ENCODE results near the gene SPTBN4. TPM values are rescaled to one million over a fixed set of nuclear protein-coding genes. Genes with fewer than 3 reads are reported as not detected.
"Not testable (repeated sequence)": the region's sequence is repeated elsewhere in the genome, so short reads cannot be mapped to it uniquely, and the experiment has no call there.

The SPTBN4 gene
- total and polyA plus RNA-seq, 5 donors = 3.2 to 6.4 (median 5.4) TPM

DNA sequence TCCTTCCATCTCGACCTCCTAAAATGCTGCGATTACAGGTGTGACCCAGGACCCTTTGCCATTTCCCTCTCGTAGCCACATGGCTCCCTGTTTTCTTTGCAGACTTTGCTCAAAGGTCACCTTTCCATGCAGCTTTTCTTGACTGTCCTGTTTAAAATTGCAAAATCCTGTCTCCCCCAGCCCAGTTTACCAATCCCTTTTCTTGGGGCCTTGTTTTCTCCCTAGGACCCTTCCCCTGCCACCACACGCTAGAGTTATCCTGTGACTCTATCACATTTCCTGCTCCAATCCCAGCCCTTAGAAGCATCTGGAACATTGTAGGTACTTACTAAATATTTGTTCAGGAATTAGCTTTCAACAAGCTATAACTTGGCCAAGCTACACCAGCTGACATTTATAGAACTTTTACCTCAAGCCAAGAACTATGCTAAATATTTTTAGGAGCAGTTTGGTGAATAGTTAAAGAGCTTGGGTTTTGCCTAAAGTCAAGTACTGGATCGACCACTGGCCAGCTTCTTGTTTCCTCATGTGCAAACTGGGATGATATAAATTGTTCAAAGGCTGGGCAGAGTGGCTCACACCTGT is 13.6 kb upstream of the SPTBN4 start:
- Histone ChIP-seq H3K4me3 (ENCODE audit: low read length) (no peak overlapping the region), H3K4me1 (ENCODE audit: control insufficient read depth, insufficient read depth, low read length) (no peaks in the 10 kb centered on the region), H3K9me3 (ENCODE audit: control insufficient read depth, low read length) (no peaks in the 10 kb centered on the region), H3K27ac (ENCODE audit: low read length) (no peak overlapping the region), H3K27me3 (ENCODE audit: control insufficient read depth, insufficient read depth) (no peaks in the 10 kb centered on the region)
- ATAC-seq = no peak
- intact Hi-C loops (cut with DNase I) = no loop called here
- no peak for DNase-seq
- 86% methylated on average over 5 of the region's 5 CpGs for WGBS

DNA sequence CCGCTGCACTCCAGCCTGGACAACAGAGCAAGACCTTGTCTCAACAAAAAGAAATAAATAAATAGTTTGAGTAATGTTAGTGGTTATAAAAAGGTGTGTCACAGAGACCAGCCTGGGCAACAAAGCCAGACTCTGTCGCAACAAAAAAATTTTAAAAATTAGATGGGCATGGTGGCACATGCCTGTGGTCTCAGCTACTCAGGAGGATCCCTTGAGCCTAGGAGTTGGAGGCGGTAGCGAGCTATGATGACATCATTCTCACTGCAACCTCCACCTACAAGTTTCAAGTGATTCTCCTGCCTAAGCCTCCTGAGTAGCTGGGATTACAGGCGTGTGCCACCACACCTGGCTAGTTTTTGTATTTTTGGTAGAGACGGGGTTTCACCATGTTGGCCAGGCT is 12.9 kb upstream of the SPTBN4 start:
- ATAC-seq; H3K27me3 ChIP-seq (ENCODE audit: control insufficient read depth, insufficient read depth); DNase-seq; H3K27ac ChIP-seq (ENCODE audit: low read length); intact Hi-C loops (cut with DNase I); H3K4me3 ChIP-seq (ENCODE audit: low read length); H3K9me3 ChIP-seq (ENCODE audit: control insufficient read depth, low read length); H3K4me1 ChIP-seq (ENCODE audit: control insufficient read depth, insufficient read depth, low read length): not testable (repeated sequence)
- WGBS = 94% methylated on average over 6 of the region's 6 CpGs

DNA sequence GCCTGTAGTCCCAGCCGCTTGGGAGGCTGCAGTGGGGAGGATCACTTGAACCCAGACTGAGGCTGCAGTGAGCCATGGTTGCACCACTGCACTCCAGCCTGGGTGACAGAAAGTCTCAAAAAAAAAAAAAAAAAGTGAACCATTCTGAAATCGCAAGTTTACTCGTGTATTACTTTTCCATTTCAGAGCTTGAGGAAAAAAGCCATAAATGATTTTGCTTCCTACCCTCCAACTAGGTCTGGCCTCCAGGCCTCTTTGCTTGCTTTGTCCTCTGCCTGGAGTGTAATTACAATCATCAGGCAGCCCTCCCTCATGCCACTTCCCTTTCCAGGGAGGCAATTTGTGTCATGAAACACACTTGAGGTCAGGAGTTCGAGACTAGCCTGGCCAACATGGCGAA is 9.8 kb upstream of the SPTBN4 start:
- H3K4me3 ChIP-seq (ENCODE audit: low read length) = no peak overlapping the region
- no peaks in the 10 kb centered on the region for H3K9me3 ChIP-seq (ENCODE audit: control insufficient read depth, low read length)
- WGBS = 83% methylated on average over 5 of the region's 5 CpGs
- ATAC-seq (no peak), DNase-seq (peak in 1 of 3 donors; percentile 2)
- H3K27me3 ChIP-seq (ENCODE audit: control insufficient read depth, insufficient read depth) = no peaks in the 10 kb centered on the region
- intact Hi-C loops (cut with DNase I) = no loop called here
- no peaks in the 10 kb centered on the region for H3K4me1 ChIP-seq (ENCODE audit: control insufficient read depth, insufficient read depth, low read length)
- no peak overlapping the region for H3K27ac ChIP-seq (ENCODE audit: low read length)

DNA sequence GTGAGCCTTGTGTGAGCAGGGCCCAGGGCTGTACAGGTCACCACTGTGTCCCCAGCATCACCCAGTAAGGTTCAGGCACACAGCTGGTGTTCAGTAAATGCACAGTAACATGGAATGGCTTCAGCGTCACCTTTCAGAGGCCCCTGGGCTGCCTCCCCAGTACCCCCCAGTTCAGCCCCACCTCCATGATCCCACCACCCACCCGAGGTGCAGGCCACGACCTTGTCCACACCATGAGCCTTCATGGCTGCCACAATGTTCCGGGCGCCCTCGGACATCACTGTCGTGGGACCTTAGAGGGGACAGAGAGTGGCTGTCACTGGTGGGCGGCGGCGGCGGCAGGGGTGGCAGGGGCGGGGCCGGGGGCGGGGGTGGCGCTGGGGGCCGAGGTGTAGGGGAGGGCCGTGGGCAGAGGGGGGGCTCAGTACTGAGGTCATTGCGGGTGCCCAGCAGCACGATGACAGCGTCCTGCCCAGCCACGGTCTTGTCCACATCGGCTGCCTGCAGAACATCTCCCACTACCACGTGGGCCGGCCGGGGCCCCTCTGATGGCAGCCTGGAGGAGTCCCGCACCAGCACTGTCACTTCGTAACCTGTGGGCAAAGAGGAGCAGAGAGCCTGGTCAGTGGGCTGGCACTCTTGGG is 8.7 kb upstream of the SPTBN4 start:
- Histone ChIP-seq H3K4me3 (ENCODE audit: low read length) (no peak overlapping the region), H3K4me1 (ENCODE audit: control insufficient read depth, insufficient read depth, low read length) (no peaks in the 10 kb centered on the region), H3K27ac (ENCODE audit: low read length) (no peak overlapping the region), H3K27me3 (ENCODE audit: control insufficient read depth, insufficient read depth) (no peaks in the 10 kb centered on the region), H3K9me3 (ENCODE audit: control insufficient read depth, low read length) (no peaks in the 10 kb centered on the region)
- DNase-seq (peak in 1 of 3 donors; percentile 48), ATAC-seq (peak in 1 of 2 donors; percentile 11)
- intact Hi-C loops (cut with DNase I) = no loop called here
- 88% methylated on average over 27 of the region's 27 CpGs for WGBS

DNA sequence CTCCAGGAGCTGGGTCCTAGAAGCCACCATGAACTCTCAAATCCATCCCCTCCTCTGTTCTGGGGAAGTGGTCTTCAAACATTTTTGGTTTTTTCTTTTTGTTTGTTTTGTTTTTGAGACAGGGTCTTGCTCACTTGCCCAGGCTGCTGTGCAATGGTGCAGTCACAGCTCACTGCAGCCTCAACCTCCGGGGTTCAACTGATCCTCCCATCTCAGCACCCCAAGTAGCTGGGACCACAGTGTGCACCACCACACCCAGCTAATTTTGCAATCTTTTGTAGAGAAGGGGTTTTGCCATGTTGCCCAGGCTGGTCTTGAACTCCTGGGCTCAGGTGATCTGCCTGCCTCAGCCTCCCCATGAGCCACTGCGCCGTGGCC is 8.2 kb upstream of the SPTBN4 start:
- DNase-seq (peak in 1 of 3 donors; percentile 27), ATAC-seq (no peak)
- over 99% methylated on average over 3 of the region's 3 CpGs for WGBS

DNA sequence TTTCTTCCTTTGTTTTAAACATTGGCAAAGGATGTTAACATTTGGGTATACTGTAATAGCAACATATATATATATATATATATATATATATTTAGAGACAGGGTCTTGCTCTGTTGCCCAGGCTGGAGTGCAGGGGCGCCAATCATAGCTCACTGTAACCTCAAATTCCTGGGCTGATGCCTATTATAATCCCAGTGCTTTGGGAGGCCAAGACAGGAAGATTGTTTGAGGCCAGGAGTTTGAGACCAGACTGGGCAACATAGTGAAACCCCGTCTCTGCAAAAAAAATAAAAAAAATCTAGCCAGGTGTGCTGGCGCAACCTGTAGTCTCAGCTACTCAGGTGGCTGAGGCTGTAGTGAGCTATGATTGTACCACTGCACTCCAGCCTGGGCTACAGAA is 6.6 kb upstream of the SPTBN4 start:
- WGBS = 91% methylated on average over 3 of the region's 3 CpGs
- H3K4me3 ChIP-seq (ENCODE audit: low read length) = no peak overlapping the region
- no peaks in the 10 kb centered on the region for H3K9me3 ChIP-seq (ENCODE audit: control insufficient read depth, low read length)
- H3K27me3 ChIP-seq (ENCODE audit: control insufficient read depth, insufficient read depth) = no peaks in the 10 kb centered on the region
- no peak for ATAC-seq
- H3K4me1 ChIP-seq (ENCODE audit: control insufficient read depth, insufficient read depth, low read length) = peaks cover 4% of the 10 kb centered on the region
- intact Hi-C loops (cut with DNase I) = loop anchor here in 2 of 4 donors (5.0 to 10.0 kb wide), 2 partner anchors 137 to 145 kb away; partner anchors contain the start of gene LTBP4 (in 1 of the 2)
- no peak for DNase-seq
- H3K27ac ChIP-seq (ENCODE audit: low read length) = no peak overlapping the region

More for the DNA sequence above, 8.2 kb upstream of the SPTBN4 start:
- intact Hi-C loops (cut with DNase I) = no loop called here
- Histone ChIP-seq H3K9me3 (ENCODE audit: control insufficient read depth, low read length) (no peaks in the 10 kb centered on the region), H3K4me1 (ENCODE audit: control insufficient read depth, insufficient read depth, low read length) (no peaks in the 10 kb centered on the region), H3K4me3 (ENCODE audit: low read length) (no peak overlapping the region), H3K27ac (ENCODE audit: low read length) (no peak overlapping the region), H3K27me3 (ENCODE audit: control insufficient read depth, insufficient read depth) (no peaks in the 10 kb centered on the region)

DNA sequence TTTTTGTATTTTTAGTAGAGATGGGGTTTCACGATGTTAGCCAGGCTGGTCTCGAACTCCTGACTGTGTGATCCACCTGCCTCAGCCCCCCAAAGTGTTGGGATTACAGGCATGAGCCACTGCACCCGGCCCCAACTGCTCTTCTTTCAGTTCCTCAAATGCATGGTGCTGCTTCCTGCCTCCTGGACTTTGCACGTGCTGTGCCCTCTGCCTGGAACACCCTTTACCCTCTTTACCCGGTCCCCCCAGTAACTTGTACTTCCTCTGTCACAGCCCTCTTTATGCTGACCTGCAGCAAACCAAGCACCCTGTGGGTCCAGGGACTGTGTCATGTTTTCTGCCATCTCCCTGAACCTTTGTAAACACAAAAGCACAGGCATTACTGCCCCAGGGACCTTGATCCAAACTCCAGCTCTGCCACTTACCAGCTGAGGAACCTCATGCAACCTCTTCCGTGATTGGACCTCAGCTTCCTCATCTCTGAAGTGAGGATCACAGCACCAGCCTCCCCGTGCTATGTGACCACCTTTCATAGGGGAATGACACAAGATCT is 5.1 kb upstream of the SPTBN4 start:
- H3K27me3 ChIP-seq (ENCODE audit: control insufficient read depth, insufficient read depth) = no peaks in the 10 kb centered on the region
- 71% methylated on average over 7 of the region's 7 CpGs for WGBS
- DNase-seq (peak; percentile 51 to 82 (median 77)), ATAC-seq (no peak)
- peaks cover 9% of the 10 kb centered on the region for H3K4me1 ChIP-seq (ENCODE audit: control insufficient read depth, insufficient read depth, low read length)
- intact Hi-C loops (cut with DNase I) = loop anchor here in 2 of 4 donors (5.0 to 10.0 kb wide), 2 partner anchors 136 to 143 kb away; partner anchors contain the start of gene LTBP4 (in 1 of the 2)
- H3K4me3 ChIP-seq (ENCODE audit: low read length) = no peak overlapping the region
- no peaks in the 10 kb centered on the region for H3K9me3 ChIP-seq (ENCODE audit: control insufficient read depth, low read length)
- H3K27ac ChIP-seq (ENCODE audit: low read length) = no peak overlapping the region

DNA sequence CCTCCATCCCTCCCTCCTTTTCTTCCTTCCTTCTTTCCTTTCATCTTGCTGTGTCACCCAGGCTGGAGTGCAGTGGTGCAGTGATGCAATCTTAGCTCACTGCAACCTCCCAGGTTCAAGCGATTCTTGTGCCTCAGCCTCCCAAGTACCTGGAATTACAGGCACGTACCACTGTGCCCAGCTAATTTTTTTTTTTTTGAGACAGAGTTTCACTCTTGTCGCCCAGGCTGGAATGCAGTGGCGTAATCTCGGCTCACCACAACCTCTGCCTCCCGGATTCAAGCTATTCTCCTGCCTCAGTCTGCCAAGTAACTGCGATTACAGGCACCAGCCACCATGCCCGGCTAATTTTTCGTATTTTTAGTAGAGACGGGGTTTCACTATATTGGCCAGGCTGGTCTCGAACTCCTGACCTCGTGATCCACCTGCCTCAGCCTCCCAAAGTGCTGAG is 3.2 kb upstream of the SPTBN4 start:
- not testable (repeated sequence) for H3K27me3 ChIP-seq (ENCODE audit: control insufficient read depth, insufficient read depth); H3K4me1 ChIP-seq (ENCODE audit: control insufficient read depth, insufficient read depth, low read length); H3K4me3 ChIP-seq (ENCODE audit: low read length); ATAC-seq; H3K9me3 ChIP-seq (ENCODE audit: control insufficient read depth, low read length); H3K27ac ChIP-seq (ENCODE audit: low read length)
- intact Hi-C loops (cut with DNase I) = loop anchor here in 2 of 4 donors (5.0 to 10.0 kb wide), 2 partner anchors 134 to 141 kb away; partner anchors contain the start of gene LTBP4 (in 1 of the 2)
- peak in 1 of 3 donors; percentile 31 for DNase-seq
- WGBS = 68% methylated on average over 12 of the region's 12 CpGs

DNA sequence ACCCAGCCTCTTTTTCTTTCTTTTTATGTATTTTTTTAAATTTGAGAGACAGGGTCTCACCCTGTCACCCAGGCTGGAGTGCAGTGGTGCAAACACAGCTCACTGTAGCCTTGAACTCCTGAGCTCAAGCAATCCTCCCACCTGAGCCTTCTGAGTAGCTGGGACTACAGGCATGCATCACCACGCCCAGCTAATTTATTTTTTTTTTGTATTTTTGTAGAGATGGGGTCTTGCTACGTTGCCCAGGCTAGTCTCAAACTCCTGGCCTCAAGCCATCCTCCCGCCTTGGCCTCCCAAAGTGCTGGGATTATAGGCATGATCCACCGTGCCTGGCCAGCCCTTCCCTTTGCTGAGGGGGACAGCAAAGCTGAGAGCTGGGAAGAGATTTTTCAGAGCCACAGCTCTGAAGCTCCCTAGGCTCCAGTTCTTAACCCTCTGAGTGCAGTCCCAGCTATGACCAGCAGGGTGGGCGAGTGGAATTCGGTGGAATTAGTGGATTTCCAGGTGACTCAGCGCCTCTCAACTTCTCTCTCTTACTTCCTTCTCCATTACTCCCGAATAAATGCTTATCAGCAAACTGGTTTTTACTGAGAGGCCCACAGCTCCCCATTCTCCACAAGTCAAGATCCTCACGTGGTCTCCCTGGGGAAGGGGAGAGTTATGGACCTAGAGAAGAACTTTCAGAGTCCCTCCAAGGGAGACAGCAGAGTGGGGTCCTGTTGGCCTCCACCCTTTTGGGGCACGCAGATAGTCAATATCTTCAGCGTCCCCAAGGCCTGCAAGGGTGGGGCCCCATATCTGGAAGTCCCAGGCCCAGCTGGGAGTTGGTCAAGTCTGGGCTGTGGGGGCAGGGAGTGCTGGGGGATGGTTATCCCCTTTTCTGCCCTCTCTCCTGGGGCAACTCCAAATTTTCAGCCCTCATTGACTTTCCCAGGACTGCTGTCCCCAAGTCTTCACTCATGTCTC is 2.5 kb upstream of the SPTBN4 start:
- WGBS = 27% methylated on average over 11 of the region's 11 CpGs
- peak in 1 of 2 donors; percentile 36 for ATAC-seq
- Histone ChIP-seq H3K4me1 (ENCODE audit: control insufficient read depth, insufficient read depth, low read length) (peaks cover 9% of the 10 kb centered on the region), H3K4me3 (ENCODE audit: low read length) (peak overlapping the region; percentile 77), H3K9me3 (ENCODE audit: control insufficient read depth, low read length) (no peaks in the 10 kb centered on the region), H3K27ac (ENCODE audit: low read length) (peak overlapping the region; percentile 86), H3K27me3 (ENCODE audit: control insufficient read depth, insufficient read depth) (no peaks in the 10 kb centered on the region)
- intact Hi-C loops (cut with DNase I) = loop anchor here in 2 of 4 donors (5.0 to 10.0 kb wide), 2 partner anchors 133 to 140 kb away; partner anchors contain the start of gene LTBP4 (in 1 of the 2)
- DNase-seq = peak; percentile 84 to 93 (median 90)

DNA sequence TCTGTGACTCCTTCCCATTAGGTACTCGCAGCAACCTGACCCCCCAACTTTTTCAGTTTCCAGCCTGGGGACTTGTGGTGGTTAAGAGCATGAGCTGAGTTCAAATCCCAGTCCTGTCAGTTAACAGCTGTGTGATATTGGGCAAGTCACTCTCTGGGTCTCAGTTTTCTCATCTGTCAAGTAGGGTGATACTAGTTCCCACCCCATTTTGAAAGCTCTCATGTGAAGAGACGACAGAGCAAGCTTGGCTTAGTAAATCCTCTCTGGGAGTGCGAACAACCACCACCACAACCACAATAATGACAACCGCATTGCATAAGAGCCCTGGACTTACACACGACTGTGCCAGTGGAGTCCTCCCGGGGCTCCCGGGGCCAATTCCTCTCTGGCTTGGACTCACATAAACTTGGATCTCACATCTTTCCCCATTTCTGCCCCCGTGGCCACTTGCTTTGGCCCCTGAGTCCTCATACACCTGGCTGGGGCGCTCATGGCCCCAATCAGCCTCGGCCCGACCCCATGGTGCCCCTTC is 1.7 kb upstream of the SPTBN4 start:
- no peaks in the 10 kb centered on the region for H3K9me3 ChIP-seq (ENCODE audit: control insufficient read depth, low read length)
- intact Hi-C loops (cut with DNase I) = loop anchor here in 1 of 4 donors (10.0 kb wide), 1 partner anchor 140 kb away; the partner anchor contains the start of gene LTBP4
- H3K27ac ChIP-seq (ENCODE audit: low read length) = peak overlapping the region; percentile 86
- H3K27me3 ChIP-seq (ENCODE audit: control insufficient read depth, insufficient read depth) = no peaks in the 10 kb centered on the region
- DNase-seq = no peak
- peak; percentile 30 to 33 for ATAC-seq
- H3K4me3 ChIP-seq (ENCODE audit: low read length) = peak overlapping the region; percentile 77
- H3K4me1 ChIP-seq (ENCODE audit: control insufficient read depth, insufficient read depth, low read length) = peaks cover 9% of the 10 kb centered on the region
- 14% methylated on average over 11 of the region's 11 CpGs for WGBS

Data from right cardiac atrium (tissue), 5 donors.